Measurements from ENCODE around the gene MGAT5. TPM values are rescaled to one million over a fixed set of nuclear protein-coding genes. Genes with fewer than 3 reads are reported as not detected.

The MGAT5 gene
- total and polyA plus RNA-seq, 8 donors = 2.9 to 36.9 (median 19.6) TPM

DNA sequence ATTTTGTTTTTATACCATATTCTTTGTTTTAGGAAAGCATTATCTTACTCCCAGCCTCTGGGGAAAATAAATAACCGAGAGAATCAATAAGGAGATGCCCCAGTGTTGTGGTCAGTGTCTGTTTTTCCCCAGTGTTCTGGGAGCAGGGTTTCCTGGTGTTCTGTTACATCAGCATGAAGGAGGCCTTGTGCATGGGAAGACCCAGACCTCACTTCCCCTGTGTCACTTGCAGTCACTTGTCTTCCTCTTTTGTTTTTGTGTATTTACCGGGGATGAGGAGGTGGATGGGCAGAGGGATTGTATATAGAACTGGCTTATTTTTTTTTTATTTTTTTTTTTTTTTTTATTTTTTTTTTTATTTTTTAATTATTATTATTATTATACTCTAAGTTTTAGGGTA lies 45.0 kb upstream of the MGAT5 start:
- no peak for TF ChIP-seq CTCF (IDR thresholded peaks at IDR 0.05)
- Histone ChIP-seq H3K27ac (no peak overlapping the region), H3K9me3 (no peaks in the 10 kb centered on the region), H3K4me1 (peaks cover 0 to 27% (median 10%) of the 10 kb centered on the region in 3 donors), H3K4me3 (no peak overlapping the region), H3K36me3 (no peaks in the 10 kb centered on the region), H3K27me3 (no peaks in the 10 kb centered on the region)
- 54 to 67% methylated on average over 2 of the region's 2 CpGs for WGBS, 2 donors
- FAIRE-seq (no peak), ATAC-seq (peak in 2 of 4 donors; percentile 20 to 50), DNase-seq (peak in 1 of 6 donors; percentile 31)
- intact Hi-C loops (cut with DNase I) = no loop called here

GRCh38 chr2:134212746-134213145 lies 41.1 kb upstream of the MGAT5 start:
- 58 to 64% methylated on average over 3 of the region's 3 CpGs for WGBS, 2 donors
- DNase-seq (no peak), FAIRE-seq (no peak), ATAC-seq (no peak)
- H3K27me3 ChIP-seq = no peaks in the 10 kb centered on the region
- no peak overlapping the region for H3K4me3 ChIP-seq
- intact Hi-C loops (cut with DNase I) = no loop called here
- H3K4me1 ChIP-seq = peaks cover 10 to 28% (median 11%) of the 10 kb centered on the region in 3 donors
- no peaks in the 10 kb centered on the region for H3K36me3 ChIP-seq
- no peak for TF ChIP-seq CTCF (IDR thresholded peaks at IDR 0.05)
- no peaks in the 10 kb centered on the region for H3K9me3 ChIP-seq
- no peak overlapping the region for H3K27ac ChIP-seq

DNA sequence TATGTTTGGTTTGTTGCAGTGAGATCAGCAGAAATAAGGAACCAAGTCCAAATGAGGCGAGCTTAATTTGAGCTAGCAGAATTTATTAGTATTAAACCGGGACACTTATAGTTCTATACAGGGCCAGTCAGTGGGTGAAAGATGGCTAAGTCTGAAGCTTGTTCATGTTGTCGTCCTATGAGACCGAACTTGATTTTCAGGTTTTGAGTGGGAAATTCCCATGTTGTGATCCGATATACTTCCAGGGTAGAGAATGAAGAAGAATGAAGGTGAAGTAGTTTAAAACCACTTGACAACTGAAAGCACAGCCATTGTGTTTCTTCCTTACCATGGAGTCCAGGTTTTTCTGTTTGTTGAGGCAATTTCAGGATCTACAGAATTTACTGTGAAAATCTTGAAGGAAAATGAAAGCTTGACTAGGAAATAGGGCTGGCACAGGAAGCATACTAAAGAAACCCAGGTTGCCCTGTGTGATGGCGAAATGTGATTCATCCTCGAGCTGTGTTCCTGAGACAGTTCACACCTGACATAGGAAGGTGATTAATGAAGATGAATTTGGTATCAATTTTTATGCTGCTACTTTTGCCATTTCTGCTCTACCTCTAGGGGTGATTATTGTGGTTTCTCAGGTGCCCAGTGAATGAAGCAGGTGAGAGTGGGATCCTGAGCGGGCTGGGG lies 37.6 kb upstream of the MGAT5 start:
- WGBS, 2 donors = 52 to 55% methylated on average over 8 of the region's 8 CpGs
- Histone ChIP-seq H3K27me3 (no peaks in the 10 kb centered on the region), H3K9me3 (no peaks in the 10 kb centered on the region), H3K4me1 (peaks cover 10 to 35% (median 11%) of the 10 kb centered on the region in 3 donors), H3K4me3 (no peak overlapping the region), H3K27ac (peak overlapping the region in 2 of 4 donors; percentile 13 to 51), H3K36me3 (no peaks in the 10 kb centered on the region)
- intact Hi-C loops (cut with DNase I) = no loop called here
- DNase-seq = no peak
- peak in 3 of 4 donors; percentile 77 to 87 (median 82) for ATAC-seq
- no peak for TF ChIP-seq CTCF (IDR thresholded peaks at IDR 0.05)
- FAIRE-seq = no peak

GRCh38 chr2:134217351-134217750 lies 36.5 kb upstream of the MGAT5 start:
- DNase-seq = no peak
- TF ChIP-seq CTCF (IDR thresholded peaks at IDR 0.05) = no peak
- intact Hi-C loops (cut with DNase I) = no loop called here
- no peak overlapping the region for H3K4me3 ChIP-seq
- peaks cover 10 to 35% (median 11%) of the 10 kb centered on the region in 3 donors for H3K4me1 ChIP-seq
- H3K27me3 ChIP-seq = no peaks in the 10 kb centered on the region
- H3K27ac ChIP-seq = no peak overlapping the region
- 57% methylated on average over 2 of the region's 2 CpGs for WGBS, 2 donors
- no peaks in the 10 kb centered on the region for H3K36me3 ChIP-seq
- no peaks in the 10 kb centered on the region for H3K9me3 ChIP-seq
- no peak for FAIRE-seq
- ATAC-seq = no peak

DNA sequence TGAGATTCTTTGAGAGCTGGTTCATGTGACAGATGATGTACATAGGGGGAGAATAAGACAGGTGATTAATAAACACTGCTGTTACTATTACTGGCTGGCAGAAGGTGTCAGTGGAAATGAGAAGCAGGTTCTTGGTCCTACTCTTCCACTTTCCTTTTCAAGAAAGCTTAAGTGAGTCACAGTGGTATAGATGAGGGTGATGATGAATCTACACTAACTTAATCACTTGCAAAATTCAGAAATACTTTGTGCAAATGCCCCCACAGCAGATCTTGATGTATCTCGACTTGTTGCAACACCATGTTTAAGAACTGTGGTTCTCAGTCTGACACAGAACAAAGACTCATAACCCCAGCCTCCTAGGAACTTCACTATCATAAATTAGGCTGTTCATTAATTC lies 35.9 kb upstream of the MGAT5 start:
- ATAC-seq (no peak), DNase-seq (no peak), FAIRE-seq (no peak)
- intact Hi-C loops (cut with DNase I) = no loop called here
- Histone ChIP-seq H3K9me3 (no peaks in the 10 kb centered on the region), H3K4me3 (no peak overlapping the region), H3K4me1 (peaks cover 10 to 31% (median 11%) of the 10 kb centered on the region in 3 donors), H3K27me3 (no peaks in the 10 kb centered on the region), H3K36me3 (no peaks in the 10 kb centered on the region), H3K27ac (no peak overlapping the region)
- no peak for TF ChIP-seq CTCF (IDR thresholded peaks at IDR 0.05)
- 95 to 96% methylated on average over 1 of the region's 1 CpG for WGBS, 2 donors

Data from pancreas (tissue), 10 donors.